HG02678 (cell line): ENCODE data around the gene CBX4.

Experiments
- ATAC-seq: cut with Tn5 transposase; IDR thresholded peaks from one replicate; pipeline ENCODE4 v1.9.1; 2021; ENCODE audit warnings: mild to moderate bottlenecking, moderate library complexity; ENCODE audit not compliant: unreplicated experiment

The CBX4 gene

DNA sequence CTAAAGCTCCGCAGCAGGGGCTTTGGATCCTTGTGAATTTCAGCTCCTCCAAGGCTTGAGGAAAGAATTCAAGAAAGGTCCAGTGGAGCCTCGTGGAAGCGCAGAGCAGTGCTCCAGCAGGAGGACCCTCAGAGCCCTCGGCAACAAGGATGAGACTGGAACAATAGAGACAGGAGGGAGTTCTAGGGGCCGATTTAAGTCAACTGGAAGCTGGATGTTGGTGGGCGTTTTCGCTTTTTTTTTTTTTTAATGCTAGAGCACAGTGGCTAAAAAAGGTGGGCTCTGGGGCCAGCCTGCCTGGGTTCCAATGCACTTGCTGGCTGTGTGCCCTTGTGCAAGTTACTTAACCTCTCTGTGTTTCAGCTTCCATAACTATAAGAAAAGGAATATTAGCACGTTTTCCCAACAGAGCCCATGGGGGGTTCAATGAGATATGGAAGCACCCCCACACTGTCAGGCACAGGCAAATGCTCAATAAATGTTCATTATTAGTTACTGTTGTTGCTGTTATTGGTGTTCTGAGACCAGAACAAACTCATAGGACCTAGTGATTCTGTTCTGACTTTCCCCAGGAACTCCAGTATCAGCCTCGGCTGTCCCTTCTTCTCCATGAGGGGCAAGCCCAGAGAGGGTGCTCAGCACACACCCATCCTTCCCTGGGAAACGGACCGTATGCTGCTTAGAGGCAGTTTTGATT, 37.1 kb downstream of the CBX4 start:
- ATAC-seq: no peak

DNA sequence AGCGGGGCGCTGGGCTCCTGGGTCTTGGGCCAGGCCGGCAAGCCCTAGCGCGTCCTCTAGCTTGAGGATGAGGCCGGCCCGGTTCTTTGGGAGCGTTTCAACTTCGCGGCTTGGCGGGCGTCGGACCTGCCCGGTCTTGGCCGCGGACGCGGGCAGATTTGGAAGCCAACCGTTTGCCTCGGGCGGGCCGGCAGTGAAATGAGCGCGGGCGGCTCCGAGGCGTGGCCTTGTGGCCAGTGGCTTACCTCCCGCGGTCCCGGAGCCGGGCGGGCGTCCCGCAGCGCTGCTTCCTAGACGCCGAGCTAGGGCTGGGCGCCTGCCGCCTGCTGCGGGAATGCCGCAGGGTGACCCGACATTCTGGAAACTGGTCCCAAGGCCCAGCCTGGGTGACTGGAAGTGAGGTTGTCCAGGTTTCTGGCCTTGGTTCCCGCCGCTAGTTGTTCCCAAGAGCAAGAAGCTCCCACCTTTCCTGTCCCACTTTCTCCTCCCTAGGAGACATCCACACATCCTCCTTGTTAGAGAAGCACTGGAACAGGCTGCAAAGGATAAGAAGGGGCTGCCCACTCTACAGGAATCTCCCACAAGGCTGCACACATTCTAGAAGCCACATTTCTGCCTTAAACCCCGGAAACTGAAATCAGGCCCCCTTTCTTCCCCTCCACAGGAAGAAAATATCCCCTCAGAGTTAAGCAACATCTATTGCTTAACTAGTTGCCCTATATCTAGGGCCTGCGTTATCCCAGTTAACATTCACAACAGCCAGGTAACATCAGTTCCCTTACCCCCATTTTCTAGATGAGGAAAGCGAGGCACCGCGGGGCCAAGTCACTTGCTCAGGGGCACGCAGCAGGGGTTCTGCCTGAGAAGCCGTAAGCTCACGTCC, 37.8 kb downstream of the CBX4 start:
- ATAC-seq: no peak

DNA sequence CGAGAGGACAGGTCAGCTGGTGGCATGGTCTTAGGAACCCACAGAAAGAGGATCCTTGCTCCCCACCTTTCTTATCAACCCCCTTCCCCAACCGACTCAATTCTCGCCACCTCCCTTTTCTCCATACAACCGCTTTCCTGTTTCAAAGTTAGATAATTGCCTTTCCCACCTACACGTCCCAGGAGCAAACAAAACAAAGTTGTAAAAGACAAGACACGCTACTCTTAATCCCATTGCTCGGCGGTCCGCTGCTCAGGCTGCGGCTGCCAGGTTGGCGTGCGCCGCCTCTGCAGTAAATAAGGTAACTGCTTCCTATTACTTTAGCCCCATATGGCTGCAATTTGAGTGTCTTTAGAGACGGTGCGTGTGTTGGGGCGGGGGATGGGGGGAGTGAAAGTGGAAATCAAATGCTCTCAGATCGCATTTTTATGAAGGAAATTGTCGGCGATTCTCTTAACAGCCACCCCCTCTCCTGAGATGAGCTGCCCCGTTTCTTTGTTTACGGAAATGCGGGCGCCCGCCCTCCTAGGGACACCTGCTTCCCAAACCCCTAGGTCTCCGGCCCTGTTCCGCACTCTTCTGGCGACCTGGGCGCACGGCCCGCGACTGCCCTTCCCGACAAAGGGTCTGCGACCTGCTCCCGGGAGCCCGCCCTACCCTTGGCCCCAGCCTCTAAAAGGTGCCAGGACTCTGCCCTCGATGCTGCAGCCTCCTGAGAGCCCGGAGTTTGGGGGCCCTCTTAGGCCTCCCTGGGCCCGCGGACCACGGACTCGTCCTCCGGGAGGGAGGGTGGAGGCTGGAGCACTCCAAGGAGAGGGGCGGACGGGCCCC, 38.7 kb downstream of the CBX4 start:
- ATAC-seq: no peak

DNA sequence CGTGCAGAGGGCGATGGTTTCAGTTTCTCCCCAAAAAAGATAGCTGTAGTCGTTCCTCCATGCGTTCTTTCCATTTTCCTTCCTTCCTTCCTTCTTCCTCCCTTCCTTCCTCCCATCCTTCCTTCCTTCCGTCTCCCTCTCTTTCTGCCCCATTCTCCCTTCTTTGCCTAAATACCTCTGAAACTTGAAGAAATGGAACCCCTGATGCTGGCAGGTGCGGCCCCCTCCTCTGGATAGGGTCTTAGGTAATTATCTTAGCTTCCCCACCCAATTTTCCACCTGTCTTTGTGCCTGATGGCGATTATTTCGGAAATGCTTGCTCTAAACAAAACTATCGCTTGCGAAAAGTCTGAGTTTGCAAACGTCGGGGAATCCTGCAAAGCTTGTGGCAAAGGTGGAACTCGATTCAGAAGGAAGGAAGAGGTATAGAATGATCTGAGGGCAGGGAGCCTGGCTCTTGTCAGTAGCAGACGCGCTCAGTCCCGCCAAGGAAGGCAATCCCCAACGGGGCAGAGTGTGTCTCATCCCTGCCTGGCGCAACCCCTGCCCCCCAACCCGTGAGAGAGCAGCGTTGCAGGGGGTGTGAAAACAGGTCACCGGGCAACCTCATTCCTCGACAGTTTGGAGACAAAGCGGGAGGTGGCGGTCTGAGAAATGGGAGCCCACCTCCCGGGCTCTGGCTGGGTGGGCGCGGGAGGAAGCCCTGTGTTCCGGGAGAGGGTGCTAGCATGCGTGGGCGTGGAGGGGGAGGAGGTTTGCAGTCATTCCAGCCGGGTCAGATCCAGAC, 39.5 kb downstream of the CBX4 start:
- ATAC-seq: no peak

DNA sequence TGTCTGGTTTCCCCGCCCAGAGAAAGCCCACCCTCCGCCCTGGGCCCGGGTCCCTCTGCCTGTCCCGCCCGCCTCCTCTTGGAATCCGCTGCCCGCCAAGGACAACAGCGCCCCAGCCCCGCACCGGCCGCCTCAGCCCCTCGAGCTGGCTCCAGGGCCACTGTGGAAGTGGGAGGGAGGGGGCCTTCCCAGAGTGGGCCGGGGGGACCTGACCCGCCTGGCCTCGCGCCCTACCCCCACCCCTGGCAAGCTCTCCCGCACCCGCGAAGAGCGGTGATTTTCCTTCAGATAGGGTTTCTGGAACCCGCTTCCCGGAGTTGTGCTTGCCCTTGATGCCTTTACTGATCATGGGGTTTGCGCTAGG, 40.1 kb downstream of the CBX4 start:
- no peak for ATAC-seq

DNA sequence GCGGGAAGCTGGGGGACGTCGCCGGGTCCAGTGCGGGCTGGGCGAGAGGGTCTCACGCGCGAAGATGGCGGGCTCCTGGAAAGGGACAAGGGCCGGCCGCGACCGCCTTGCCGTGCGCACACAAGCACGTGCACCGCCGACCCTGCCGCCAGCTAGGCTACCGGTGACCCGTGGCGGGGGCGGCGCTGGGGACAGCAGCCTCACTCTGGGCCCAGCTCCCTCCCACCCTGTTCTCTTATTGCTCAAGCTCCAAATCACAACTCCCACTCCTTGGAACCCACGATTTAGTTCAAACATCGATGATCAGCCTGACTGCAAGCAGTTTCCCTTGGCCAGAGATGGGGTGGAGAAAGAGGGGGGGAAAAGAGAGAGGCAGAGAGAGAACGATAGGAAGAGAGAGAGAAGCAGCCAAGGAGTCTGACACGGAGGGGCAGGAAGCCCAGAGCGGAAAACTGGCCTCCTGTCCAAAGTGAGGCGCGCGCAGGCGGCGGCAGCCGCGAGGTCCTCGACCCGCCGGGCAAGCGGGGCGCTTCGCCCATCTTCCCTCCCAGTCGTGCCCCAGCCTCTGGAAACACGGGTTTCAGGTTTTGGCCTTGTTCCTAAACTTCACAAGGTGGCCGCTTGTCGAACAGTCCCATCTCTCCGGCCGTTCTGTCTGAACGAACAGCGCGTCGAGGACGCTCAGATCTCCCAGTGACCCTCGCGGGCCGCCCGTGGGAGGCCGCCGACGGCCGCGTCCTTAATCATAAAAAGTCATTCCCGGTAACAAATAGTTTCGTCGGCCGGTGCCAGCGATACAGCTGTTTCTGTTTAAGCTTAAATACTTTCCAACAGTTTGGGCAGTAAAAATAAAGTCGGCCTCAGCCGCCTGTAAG, 40.7 kb downstream of the CBX4 start:
- ATAC-seq: no peak

DNA sequence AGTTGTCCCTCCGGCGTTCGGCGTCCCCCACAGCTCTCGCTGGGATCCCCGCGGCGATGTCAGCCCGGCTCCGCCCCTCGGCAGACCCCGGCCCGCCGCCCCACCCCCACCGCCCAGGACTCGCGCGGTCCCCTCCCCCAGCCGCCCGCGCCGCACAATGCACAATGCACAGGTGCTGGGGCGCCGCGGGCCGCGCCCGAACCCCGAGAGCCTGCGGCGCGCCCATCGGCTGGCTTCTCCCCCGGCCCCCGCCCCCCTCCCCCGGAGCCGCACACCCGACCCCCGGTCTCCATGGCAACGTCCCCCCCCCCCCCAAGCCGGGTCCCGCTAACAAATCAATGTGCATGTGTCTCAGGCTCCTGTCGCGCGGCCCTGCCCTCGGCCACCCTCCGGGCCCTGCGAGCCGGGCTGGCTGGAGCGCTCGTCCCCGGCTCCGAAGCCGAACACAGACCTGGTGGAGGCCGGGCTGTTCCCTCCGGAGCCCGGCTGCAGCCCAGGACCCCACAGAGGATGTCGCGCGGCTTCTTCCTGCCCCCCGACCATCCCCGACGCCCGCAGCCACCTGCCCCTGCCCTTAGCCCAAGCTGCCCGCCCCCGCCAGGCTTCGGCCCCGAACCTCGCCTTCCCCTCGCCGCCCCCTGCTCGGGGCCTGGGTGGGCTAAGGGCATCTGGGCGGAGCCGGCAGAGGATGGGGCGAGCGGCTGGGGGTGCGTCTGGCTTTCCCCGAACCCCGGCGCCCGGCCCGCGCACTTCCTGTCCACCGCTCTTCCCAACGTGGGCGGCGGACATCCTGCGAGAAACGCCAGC, 41.5 kb downstream of the CBX4 start:
- no peak for ATAC-seq

DNA sequence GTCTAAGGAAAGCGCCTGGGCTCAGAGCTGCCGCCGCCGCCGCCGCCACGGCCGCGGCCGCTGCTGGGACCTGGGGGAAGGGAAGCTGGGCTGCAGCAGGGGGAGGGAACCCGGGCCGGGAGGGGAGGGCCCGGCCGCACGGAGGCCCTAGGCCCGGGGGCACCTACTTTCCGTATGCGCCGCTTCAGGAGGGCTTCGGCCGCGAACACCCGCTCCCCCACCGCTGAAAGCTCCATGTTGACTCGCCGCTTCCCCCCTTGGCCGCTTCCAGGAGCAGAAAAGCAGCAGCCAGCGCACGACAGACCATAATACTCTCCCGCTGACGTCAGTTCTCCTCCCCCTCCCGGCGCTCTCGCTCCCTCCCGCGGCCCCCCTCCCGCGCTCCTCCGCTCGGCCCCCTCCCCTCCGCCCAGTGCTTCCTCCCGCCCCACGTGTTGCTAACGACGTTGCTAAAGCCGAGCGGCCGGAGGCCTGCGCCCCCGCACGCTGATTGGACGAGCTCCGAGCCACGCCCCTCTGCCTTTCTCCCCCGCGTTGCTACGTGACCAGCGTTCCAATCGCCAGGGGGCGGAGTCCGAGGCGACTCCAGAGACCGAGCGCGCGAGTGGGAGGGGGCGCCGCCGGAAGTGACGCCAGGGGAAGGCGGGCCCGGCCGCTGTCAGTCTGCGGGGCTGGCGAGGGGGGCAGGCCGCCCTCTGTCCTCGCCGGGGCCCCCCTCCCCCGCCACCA, 42.3 kb downstream of the CBX4 start, which contains the start of gene CBX8:
TSS of gene CBX8 (minus strand) at position 315 of the 729 bp plus-strand sequence. CDS start at position 236, 79 bp downstream.
- ATAC-seq: peak; percentile 89

DNA sequence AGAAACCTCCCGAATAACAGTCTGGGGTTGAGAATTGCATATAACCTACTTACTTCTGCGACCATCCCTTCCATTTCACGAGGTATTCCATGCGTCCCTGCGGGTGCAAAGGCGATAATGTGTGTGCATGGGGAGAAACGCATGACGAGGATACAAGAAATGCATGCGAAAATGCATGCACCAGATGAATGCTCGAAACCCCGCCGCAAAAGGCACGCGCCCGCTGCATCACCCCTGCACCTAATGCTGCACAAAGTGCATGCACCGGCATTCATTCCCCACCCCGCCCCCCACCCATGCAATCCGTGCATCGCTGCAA, 42.8 kb downstream of the CBX4 start:
- no peak for ATAC-seq

DNA sequence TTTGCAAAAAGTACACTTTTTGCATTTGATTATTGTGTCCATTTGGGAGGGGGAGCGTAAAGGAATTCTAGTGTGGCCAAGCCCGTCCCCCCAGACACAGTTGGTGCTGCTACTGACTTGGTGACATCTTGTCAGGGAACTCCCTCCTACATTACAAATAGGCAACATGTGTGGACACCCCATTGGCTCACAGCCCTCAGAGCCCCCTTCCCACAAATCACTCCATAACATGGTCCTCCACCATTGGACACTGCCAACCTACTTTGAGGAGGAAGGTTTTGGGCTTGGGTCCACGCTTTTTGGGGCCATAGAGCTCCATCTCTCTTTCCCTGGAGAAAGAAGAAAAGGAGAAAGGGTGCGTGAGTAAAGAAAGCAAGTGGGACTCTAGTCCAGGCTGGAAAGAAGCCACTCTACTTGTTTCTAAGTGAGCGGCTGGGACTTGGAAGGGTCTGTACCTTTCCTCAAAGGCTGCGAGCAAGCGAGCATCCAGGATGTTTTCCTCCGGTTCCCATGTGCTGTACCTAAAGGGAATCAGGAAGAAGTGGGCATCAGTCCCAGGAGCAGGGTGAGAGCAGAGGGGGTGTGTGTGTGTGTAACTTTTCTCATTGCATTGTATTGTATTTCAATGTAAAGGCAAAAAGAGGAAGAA, 43.3 kb downstream of the CBX4 start:
- no peak for ATAC-seq

DNA sequence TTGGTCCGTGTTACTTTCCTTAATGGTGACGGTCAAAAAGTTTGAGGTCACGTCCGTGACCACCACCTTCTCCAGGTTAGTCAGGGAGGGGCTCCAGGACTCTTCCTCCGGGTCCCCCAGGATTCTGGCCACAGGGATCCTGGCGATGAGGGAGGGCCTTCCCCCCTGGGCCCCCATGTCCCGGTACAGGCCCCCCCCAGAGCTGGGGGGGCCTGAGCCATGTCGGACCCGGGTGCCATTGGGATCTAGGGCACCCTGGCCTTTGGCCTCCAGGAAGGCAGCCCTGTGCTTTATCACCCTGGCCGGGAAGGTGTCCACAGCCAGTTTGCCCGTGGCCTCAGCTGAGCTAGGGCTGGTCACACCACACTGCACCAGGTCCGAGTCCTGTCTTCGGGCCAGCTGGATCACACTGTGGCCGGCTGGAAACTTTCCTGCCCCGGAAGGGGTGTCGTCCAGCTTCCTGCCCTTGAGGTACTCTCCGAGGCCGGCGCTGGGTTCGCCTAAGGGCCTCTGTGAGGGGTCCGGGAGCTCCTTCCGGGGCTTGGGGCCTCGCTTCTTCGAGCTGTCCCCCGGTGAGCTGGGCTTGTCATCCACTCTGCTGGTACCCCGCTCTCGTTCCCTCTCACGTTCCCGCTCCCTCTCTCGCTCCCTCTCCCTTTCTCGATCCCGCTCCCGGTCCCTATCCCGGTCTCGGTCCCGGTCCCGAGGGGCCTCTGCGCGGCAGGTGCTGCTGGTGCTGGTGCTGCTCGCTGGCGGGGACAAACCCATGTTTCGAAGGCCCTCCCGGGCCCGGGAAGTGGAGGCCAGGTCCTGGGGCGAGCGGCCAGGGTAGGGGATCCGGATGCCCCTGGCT, 44.4 kb downstream of the CBX4 start:
- ATAC-seq: no peak

DNA sequence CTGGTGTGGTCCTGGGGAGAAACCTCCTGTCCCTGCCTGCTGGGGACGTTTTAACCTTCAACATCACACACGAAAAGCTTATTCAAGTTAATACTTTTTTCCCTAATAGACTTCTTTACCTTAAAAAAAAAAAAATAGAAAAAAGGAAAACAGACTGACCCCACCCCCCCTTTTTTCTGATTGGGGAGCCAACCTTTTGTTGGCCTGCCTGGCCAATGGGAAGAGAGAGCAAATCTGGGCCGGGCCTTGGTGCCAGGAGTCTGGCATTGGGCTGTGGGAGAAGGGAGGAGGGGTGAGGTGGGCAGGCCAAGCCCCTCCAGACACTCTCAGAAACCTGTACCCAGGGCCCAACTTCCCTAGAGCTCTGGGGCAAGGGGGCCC, 45.3 kb downstream of the CBX4 start:
- ATAC-seq: no peak

DNA sequence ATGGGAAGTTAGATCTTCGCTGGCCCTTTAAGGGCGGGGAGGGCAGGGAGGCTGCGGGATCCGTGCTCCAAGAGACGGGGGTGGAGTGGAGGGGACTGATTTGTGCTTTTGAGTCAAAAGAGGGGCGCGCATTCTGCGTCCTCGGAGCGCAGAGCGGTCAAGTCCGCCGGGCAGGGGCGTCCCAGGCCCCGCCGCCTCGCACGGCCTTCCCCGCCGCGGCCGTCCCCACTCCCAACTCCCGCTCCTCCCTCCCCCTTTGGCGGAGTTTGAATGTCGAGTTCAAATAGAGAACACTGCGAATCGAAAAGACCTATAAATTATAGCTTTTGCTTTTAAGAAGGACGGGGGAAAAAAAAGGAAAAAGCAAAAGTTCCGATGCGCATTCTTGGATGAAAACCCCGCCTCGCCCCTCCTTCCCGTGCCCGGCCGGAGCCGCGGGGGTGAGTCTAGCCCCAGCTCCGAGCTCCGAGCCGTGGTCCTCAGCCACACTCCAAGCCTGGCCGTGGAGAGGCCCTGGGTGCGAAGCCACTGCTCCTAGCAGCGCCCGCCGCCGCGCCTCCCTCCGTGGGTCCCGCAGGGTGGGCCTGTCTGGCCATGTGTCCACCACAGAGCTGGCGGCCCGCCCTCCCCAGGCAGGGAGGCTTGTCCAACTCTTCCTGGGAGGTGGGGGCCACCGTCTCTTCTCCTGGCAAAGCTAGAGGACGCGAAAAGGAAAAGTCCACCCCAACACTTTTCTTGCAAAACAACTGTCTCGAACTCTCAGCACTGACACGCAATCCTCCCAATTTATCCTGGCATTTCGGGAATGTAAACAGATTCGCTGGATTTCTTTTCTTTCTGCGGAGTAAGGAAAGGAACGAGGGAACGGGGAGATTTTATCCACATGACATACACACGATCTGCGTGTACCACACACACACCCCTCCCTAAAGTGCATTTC, 46.0 kb downstream of the CBX4 start:
- no peak for ATAC-seq

DNA sequence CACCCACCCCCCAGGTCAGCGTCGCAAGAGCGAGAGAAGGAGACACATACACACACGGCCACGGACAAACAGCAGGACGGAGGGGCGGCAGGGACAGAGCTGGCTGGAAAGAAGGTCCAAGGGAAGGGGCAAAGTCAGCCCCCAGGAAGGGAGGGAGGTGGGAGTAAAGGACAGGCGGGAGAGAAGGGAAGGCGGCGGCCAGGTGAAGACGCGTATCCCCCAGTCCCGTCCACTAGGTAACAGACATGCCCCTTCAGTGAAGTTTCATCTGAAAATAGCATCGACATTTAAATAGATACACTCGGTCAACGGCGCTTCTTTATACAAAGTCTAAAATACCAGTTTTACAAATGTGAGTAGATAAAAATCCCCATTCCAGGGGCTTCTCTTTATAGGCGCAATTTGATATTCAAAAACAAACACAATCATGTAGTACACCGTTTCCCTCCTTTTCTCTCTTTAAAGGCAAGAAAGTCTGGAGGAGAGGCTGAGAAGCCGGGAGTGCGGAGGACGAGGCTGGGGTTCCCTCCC, 46.8 kb downstream of the CBX4 start:
- ATAC-seq: no peak

DNA sequence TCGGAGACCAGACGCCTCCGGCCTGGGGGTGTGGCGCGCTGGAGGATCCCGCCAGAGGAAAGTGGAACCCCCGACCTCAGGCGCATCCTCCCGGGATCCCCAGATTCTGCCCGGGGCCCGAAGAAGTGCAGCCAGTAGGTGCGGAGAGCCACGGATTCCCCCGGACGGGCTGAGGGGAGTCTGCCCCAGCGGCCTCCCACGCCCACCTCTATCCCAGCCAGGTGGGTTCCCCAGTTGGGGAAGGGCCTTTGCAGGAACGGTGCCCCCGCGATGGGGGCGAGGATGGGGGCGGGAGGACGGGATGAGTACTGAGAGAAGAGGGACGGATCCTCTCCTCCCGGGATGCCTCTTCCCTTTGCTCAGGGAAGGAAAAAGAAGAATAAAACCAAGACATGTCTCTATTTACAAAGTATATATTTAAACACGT, 47.5 kb downstream of the CBX4 start:
- ATAC-seq: no peak
